GOT3 (cell line): ENCODE data around the gene SAA2.
"Not testable (repeated sequence)": the region's sequence is repeated elsewhere in the genome, so short reads cannot be mapped to it uniquely, and the experiment has no call there.

Experiments
- DNase-seq: peaks from one replicate; lab custom pipeline; 2025; ENCODE audit warnings: mixed read lengths; lab: John Stamatoyannopoulos, UW

Gene SAA2

DNA sequence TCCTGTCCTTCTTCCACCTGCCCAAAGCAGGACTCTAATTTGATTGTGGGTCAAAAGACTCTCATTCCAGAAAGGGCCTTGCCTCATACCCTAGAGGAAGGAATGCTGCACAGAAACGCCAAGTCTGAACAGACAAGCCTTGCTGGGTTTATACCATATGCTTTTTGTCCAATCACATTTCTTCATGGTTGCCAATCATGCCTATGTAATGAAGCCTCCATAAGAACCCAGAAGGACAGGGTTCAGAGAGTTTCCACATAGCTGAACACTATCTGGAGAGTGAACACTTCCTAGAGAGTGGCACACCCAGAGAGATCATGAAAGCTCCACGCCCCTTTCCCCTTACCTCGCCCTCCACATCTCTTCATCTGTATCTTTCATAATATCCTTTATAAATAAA is 4.8 kb upstream of the SAA2 start:
- DNase-seq = no peak

DNA sequence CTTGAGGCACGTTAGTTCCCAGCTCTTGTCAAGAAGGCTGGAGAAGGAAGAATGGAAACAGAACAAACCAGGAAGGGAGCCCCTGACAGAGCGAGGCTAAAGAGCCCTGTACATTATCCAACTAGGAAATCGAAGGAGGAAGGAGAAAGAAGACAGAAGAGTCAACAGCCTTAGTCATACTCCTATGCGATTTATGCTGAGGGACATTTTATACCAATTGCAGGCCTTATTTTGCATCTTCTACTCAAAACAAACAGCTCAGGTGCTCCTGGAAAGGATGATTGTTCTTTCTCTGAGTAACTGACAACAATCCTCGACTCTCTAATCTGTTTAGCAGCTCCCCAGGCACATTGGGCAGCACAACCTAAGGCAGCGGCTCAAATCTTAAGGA is 1.3 kb downstream of the SAA2 start:
- DNase-seq = not testable (repeated sequence)

DNA sequence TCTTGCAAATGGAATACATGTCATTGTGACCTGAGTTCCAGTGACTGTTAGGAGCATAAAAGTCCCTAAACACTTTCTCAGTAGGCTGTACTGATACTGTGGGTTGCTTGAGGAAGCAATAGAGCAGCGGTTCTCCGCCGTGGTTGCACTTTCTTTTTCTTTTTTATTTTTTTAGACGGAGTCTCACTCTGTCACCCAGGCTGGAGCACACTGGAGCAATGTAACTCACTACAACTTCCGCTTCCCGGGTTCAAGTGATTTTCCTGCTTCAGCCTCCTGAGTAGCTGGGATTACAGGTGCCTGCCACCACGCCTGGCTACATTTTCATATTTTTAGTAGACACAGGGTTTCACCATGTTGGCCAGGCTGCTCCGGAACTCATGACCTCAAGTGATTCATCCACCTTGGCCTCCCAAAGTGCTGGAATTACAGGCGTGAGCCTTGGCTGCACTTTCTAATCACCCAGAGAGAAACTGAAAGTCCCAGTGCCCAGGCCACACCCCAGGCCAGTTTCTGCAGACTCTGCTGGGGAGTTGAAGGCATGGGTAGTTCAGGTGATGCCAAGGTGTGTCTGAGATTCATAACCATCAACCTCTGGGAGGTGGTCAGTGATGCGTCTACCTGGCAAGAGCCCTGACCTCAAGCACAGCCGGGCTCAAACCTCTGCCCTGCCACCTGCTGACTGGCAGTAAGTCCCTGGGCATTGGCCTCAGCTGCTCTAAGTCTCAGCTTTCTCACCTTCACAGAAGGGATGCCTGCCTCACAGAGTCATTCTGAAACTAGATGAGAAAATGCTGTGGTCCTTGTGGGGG is 1.9 kb downstream of the SAA2 start:
- not testable (repeated sequence) for DNase-seq

- no peak for DNase-seq
Observed at GRCh38 chr11:18245396-18245795, 3.1 kb downstream of the SAA2 start.

DNA sequence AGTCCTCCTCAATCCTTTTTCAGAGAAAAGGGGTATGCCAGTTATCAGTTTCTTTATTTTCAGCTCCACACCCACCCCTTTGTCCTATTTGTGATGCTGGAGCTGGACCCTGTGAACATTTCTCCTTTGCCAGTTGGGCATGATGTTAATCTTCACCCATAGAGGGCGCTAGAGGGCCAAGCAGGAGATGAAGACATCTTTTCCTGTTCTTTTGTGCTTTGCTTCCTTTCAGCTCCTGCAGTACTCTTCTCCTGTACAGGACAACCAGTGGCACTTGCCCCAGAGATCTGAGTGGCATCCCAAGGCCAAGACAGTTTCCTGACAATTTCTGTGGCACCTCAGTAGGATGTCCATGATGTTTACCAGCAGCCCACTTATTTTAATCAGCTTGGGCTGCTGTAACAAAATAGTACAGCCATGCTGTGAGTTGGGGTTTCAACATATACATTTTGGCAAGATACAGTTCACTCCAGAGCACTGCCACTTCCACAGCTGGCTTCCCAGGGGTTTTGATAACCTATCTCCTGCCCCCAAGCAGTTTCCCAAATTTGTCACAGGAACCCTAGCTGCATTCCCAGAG is 4.6 kb downstream of the SAA2 start:
- no peak for DNase-seq

DNA sequence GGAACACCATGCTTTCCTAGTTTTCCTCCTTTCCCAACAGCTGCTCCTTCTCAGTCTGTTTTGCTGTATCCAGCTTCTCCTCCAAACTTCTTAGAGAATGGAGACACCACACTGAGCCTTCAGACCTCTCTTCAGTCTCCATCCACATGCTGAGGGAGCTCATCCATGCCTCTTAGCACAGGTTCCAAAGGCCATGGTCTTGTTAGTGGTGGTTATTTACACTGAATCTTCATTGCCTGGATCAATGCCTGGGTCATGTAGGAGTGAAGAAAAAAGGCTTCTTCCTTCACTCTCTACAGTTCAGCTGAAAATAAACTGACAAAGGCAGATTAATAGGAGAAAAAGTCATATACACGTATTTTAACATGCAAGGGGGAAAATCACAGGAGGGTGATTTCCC is 8.8 kb downstream of the SAA2 start:
- no peak for DNase-seq

GRCh38 chr11:18236664-18237356 is 11.7 kb downstream of the SAA2 start, which contains the start of gene SAA4:
TSS of gene SAA4 (minus strand) at chr11:18236802. CDS start at chr11:18235926, 876 bp downstream.
- DNase-seq = no peak

DNA sequence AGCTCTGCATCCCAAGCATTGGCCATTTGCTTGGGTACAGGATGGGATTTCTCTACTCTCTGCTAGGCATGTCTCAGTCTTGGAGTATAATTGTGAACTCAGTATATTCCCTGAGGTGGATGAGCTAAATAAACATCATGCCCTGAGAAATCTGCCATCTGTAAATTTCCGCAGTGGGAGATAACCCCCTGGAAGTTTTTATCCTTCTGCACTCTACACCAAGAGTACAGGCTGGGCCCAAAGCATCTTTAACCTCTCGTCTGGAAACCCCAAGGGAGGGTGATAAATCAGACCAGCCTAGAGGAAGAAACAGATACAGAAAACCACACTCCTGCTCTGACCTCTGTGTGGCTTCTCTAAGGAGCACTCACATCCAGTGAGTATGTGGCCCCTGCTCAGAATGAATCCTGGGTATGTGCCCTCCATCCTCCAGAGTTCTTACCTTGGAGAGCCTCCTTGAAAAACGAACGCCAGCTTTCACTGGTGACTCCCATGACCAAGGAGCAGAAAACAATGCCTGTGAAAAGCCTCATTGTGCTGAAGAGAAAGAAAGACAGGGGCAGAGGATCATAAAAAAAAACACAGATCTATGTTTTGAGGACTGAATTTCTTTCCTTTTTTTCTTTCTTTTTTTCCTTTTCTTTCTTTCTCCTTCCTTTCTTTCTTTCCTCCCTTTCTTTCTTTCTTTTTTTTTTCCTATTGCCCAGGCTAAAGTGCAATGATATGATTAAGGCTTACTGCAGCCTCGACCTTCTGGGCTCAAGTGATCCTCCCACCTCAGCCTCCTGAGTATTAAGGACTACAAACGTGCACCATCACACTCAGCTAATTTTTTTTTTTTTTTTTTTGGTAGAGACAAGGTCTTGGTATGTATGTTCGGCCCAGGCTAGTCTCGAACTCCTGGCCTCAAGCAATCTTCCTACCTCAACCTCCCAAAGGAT is 12.8 kb downstream of the SAA2 start:
- DNase-seq = no peak

GRCh38 chr11:18233912-18234311 is 14.6 kb downstream of the SAA2 start:
- no peak for DNase-seq

GRCh38 chr11:18230859-18231258 is 17.6 kb downstream of the SAA2 start:
- no peak for DNase-seq

DNA sequence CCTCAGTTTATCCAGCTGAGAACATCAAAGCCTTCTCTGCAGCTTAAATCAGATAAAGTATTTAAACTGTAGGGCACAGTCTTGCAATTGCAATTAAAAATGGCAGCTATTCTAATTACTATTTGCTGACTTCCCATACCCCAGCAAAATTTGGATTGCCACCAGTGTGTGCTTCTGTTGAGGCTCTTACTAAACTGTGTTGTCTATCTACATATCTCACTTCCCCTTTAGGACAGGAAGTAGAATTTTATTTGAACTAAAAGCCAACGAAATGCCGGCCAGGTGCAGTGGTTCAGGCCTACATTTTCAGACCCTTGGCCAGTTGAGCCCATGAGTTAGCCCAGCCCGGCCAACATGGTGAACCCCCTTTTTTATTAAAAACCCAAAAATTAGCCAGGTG is 19.0 kb downstream of the SAA2 start:
- DNase-seq = no peak

DNA sequence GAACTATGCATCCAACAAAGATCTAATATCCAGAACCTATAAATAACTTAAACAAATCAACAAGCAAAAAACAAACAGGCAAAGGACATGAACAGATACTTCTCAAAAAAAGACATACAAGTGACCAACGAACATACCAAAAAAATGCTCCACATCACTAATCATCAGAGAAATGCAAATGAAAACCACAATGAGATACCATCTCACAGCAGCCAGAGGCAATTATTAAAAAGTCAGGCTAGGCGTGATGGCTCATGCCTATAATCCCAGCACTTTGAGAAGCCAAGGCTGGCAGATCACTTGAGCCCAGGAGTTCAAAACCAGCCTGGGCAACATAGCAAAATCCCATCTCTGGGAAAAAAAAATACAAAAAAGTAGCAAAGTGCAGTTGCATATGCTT is 22.6 kb downstream of the SAA2 start:
- DNase-seq = no peak

DNA sequence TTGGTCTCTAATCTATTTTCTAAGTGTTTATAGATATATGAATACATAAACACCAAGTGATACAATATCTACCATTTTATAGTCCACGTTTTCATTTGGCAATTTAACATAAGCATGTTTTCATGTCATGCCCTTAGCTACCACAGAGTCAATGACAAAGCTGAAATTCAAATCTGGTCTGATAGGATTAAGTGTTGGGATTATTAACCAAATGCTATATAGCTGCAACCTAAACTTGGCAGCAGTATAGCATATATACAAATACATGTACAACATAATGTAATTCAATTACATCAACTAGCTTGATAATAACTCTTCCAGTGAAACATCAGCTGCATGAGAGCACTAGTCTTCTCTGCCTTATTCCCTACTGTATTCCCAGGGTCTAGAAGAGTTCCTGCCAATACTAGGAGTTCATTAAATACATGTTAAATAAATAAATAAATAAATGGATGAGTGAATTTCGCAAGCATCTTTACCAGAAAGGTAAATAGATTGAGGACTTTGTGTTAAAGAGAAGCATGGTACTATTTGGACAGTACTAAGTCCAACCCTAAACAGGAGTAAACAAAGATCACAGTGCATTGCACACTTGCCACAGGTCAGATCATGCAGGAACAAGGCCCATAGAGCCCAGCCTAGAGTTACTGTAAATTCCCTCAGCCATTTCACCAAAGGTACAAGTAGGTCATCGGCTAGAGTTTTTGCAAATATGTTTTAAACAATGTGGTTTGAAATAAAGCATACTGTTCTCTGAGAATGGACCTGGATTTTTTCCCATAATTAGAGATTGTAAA is 24.7 kb downstream of the SAA2 start:
- no peak for DNase-seq

- no peak for DNase-seq
Observed at GRCh38 chr11:18222814-18223421, 25.6 kb downstream of the SAA2 start.

- no peak for DNase-seq
Observed at GRCh38 chr11:18221274-18221876, 27.1 kb downstream of the SAA2 start.

GRCh38 chr11:18209058-18209457 is 39.4 kb downstream of the SAA2 start:
- no peak for DNase-seq

- DNase-seq = no peak
Observed at GRCh38 chr11:18204771-18205170, 43.7 kb downstream of the SAA2 start.

- no peak for DNase-seq
Observed at GRCh38 chr11:18204220-18204619, 44.2 kb downstream of the SAA2 start.

GRCh38 chr11:18203723-18204122 is 44.7 kb downstream of the SAA2 start:
- no peak for DNase-seq

GRCh38 chr11:18197738-18198137 is 50.7 kb downstream of the SAA2 start:
- DNase-seq = not testable (repeated sequence)
